GM19372 (cell line): Measurements from ENCODE around the gene POLR2H.
A peak's percentile ranks its signal among the peaks of the same experiment; 100 is the strongest.

Source experiments
- ATAC-seq: cut with Tn5 transposase; IDR thresholded peaks from one replicate; pipeline ENCODE4 v1.9.1; 2021; ENCODE audit warnings: mild to moderate bottlenecking, low read depth, moderate library complexity; ENCODE audit not compliant: unreplicated experiment

Gene POLR2H

GRCh38 chr3:184368116-184368515, 6.6 kb downstream of the POLR2H start:
- no peak for ATAC-seq

- no peak for ATAC-seq
Observed at GRCh38 chr3:184368586-184369183, 7.2 kb downstream of the POLR2H start.

GRCh38 chr3:184371570-184372018, 10.1 kb downstream of the POLR2H start:
- ATAC-seq = peak; percentile 65

- ATAC-seq = no peak
Observed at GRCh38 chr3:184372296-184372821, 10.8 kb downstream of the POLR2H start.

- ATAC-seq = no peak
Observed at GRCh38 chr3:184372911-184373310, 11.4 kb downstream of the POLR2H start.

GRCh38 chr3:184373422-184373821, 11.9 kb downstream of the POLR2H start:
- ATAC-seq = no peak

GRCh38 chr3:184375747-184376461, 14.4 kb downstream of the POLR2H start:
- no peak for ATAC-seq

GRCh38 chr3:184377374-184377773, 15.9 kb downstream of the POLR2H start:
- no peak for ATAC-seq

- no peak for ATAC-seq
Observed at GRCh38 chr3:184377882-184378445, 16.5 kb downstream of the POLR2H start, which contains the start of gene THPO. Gene THPO (minus strand): TSS chr3:184378207. CDS start chr3:184376259, 1,948 bp downstream.

- ATAC-seq = no peak
Observed at GRCh38 chr3:184378651-184379357, 17.3 kb downstream of the POLR2H start.

GRCh38 chr3:184379358-184380184, 18.1 kb downstream of the POLR2H start, which contains the start of gene CHRD:
Gene CHRD (plus strand): TSS chr3:184380054. CDS start chr3:184380319, 265 bp downstream.
- ATAC-seq = no peak

GRCh38 chr3:184380185-184380626, 18.7 kb downstream of the POLR2H start:
- no peak for ATAC-seq

- no peak for ATAC-seq
Observed at GRCh38 chr3:184380627-184381260, 19.2 kb downstream of the POLR2H start.

- no peak for ATAC-seq
Observed at GRCh38 chr3:184381261-184382224, 20.0 kb downstream of the POLR2H start.

- no peak for ATAC-seq
Observed at GRCh38 chr3:184382326-184383032, 21.0 kb downstream of the POLR2H start.

- no peak for ATAC-seq
Observed at GRCh38 chr3:184383033-184383740, 21.7 kb downstream of the POLR2H start.

- ATAC-seq = no peak
Observed at GRCh38 chr3:184384342-184384741, 22.8 kb downstream of the POLR2H start.
